Right lung (tissue), 5 donors: ENCODE results near the gene SMURF1. TPM values are rescaled to one million over a fixed set of nuclear protein-coding genes. Genes with fewer than 3 reads are reported as not detected.

ENCODE experiments used
- DNase-seq, 2 donors: peaks; one replicate each; pipeline ENCODE4 v3.0.0-alpha.2; 2013
- polyA plus RNA-seq, 5 donors: library from polyadenylated mRNA; unstranded; fragments of 120-200 nt; gene quantifications; one replicate each; pipeline versions ENCODE4 v1.2.1 to v1.2.3, GENCODE V29; 2013; ENCODE audit warnings: inconsistent platforms in 1 of 5, low replicate concordance in 1 of 5; ENCODE audit not compliant: insufficient read length in 5 of 5, insufficient read depth in 1 of 5

Gene SMURF1
- polyA plus RNA-seq, 5 donors, result 14.5 to 19.1 (median 16.1) TPM

DNA sequence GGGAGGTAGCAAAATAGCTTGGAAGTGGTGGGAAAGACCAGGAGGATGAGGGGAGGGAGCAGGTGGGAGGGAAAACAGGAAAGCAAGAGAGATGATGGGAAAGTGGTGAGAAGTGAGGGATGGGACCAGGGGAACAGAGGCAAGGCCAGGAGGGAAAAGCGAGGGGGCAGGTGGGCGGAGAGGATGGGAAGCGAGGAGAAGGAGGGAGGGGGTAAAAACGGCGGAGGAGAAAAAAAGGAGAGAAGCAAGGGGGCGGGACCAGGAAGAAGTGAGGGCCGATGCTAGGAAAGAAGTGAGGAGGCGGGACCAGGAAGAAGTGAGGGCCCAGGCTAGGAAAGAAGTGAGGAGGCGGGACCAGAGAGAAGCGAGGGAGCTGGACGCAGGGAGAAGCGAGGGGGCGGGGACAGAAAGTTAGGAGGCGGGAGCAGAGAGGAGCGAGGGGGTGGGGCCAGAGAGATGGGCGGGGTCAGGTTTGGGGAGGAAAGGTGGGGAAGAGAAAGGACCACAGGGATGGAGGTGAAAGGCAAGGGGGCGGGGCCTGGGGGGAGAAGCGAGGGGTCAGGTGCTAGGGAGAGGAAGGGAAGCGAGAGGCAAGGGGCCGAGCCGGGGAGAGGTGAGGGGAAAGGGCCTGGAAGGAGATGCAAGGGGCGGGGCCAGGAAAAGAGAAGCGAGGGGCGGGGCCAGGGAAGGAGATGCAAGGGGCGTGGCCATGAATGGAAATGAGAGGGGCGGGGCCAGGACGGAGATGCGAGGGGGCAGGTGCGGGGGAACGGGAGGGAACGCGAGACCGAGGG lies 984 bp downstream of the SMURF1 start:
- peak; percentile 73 to 74 for DNase-seq

DNA sequence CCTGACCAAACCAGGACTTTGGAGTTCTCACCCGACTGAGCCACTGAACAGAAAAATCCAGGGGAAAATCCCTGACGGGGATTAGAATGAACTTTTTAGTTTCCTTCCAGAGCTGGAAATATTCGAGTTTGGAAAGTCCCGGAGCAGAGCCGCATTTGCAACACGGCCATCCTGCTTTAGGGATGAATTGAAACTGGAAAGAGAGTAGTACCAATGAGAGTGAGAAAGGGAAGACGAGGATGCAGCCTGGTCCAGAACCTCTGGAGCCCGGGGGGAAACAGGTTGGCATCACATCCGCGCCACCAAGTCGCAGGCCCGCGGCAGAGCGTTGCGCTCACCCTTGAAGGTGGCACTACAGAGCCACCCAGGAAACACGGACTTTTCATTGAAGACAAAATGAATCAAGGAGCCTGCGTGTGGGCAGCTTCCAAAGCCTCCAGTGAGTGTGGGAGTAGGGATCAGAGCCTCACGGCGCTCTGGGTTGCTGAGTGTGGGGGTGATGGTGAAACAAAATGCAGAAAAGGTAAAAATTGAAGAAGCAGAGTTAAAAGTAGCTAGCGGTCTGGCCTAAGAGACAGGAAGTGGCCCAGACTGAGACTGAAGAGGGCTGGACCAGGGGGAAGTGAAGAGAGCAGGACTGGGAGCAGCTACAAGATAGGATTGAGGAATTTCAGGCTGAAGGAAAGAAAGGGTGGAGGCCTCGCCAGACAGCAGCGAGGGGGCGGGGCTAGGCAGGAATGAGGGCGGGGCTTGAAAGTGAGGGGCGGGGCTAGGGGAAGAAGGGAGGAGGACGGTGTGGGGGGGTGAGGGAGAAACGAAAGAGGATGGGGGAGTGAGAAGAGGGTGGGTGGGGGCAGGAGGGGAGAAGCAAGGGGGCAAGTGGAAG lies 1.8 kb downstream of the SMURF1 start:
- peak; percentile 43 to 60 for DNase-seq

DNA sequence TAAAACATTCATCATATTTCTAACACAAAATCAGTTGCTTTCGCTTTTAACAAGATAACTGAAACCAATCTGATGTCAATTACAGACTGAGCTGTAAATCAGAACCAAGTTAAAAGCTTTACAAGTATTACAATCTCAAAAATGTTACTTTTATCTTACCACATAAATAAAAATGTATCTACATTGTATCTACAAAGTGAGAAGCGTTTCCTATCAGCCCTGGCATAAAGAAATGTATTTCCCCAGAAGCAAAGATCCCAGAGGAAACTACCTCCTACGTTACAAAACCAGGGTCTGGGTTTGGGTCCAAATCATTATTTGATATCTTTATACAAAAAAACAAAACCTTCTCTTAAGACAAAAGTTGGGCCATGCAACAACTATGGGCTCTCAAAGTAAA lies 2.6 kb downstream of the SMURF1 start:
- no peak for DNase-seq

DNA sequence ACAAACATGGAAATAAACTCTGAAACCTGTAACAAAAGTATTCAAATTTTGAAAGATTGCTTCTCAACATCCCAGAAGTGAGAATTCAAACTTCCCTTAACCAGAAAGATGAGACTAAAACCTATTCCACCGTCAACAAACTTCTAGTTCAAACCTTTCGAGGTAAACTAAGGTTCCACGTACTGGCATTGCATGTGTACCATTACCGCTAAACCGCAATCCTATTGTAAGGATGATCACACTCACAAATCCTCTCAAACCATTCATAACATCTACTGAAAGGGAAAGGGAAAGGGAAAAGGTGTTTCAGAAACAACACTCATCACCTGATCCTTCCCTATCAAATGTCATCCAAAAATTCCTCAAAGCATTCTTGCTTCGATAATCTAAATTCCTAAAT lies 3.1 kb downstream of the SMURF1 start:
- DNase-seq, result no peak

DNA sequence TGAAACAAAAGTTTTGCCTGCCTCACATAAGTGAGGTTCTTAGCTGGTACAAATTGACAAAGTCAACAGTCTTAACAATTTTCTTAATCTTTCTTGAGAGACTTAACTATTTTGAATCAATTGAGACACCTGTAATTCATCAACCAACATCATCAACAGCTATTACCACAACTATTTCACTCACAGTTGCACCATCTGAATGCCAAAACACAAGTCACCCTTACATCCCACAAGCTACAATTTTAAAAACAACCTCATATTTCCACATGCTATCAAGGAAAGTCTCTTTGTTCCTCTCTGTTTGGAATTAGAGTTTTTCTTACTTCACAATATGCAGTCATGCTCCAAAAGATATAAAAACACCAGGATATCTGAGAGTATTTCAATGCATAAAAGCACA lies 4.9 kb downstream of the SMURF1 start:
- no peak for DNase-seq

DNA sequence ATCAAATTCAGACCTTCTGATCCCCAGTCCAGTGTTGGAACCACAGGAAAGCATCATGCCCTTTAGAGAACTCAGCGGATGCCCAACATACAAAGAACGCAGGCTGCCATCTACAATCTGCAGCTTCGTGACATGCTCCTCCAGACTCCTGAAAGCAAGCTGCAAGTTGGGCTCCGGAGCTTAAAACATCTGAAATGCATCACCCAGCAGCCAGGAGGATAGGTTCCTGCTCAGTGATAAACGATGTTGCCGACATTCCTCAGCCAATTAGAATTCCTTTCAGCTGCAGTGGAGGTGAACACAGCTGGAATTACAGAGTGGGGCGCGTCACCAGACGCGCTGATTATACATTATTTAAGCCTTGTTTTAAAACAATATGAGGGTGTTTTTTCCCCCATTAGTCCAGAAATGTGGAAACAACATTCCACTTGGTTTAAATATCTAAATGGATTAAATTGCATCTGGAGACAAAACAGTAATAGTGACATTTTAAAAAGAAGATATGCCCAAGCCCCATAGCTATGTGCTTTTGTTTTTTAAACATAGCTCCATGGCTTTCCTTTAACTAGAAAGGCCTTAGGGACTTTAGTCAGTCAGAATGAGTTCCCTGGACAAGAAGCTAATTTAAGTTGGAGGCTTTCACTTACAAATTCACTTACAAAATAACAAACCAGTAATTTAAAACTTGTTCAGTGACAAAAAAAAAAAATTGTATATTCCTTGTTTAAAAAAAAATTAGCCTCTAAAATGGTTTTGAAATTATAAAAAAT lies 6.3 kb downstream of the SMURF1 start:
- peak in 1 of 2 donors; percentile 26 for DNase-seq

DNA sequence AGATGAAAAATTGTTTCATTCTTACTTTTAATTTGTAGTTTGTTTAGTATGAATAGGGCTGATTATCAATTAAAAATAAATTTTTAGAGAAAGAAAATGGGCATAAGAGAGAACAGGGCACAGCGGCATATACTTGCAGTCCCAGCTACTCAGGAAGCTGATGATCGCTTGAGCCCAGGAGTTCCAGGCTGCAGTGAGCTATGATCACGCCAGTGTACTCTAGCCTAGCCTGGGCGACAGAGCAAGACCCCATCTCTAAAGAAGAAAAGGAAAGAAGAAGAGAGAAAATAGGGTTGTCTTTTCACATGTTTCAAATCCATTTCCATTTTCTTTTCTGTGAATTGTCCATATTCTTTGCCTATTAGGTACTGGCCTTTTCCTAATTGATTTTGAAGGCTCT lies 8.0 kb downstream of the SMURF1 start:
- DNase-seq, result no peak

DNA sequence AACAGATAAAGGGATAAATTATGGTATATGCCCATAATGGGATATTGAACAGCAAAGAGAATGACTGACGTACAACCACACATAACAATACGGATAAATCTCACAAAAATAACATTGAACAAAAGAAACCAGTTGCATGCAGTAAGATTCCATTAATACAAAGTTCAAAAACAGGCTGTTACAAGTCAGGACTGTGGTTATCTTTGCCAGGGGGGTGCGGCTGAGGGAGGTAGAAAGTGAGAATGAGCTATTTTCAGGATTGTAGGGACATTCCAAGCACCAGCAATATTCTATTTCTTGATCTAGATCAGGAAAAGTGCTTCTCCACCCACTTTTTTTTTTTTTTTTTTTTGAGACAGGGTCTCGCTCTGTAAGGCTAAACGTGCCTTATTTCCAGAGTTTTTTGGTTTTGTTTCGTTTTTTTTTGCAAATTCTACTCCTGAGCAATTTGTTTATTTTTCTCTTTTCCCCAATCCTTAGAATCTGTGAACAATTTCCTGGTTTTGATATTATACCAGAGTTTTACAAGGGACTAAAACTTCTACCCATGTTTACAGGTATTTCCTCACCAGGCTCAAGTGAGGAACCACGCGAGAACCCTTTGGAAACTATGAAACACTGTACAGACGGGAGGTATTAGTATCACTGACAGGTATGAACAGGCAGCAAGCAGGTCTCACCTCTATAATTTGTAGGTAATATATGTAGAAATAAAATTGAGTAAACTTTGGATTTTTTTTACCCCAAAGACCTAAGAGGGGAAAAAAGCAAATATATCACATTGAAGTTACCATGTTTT lies 9.9 kb downstream of the SMURF1 start:
- DNase-seq, result no peak

DNA sequence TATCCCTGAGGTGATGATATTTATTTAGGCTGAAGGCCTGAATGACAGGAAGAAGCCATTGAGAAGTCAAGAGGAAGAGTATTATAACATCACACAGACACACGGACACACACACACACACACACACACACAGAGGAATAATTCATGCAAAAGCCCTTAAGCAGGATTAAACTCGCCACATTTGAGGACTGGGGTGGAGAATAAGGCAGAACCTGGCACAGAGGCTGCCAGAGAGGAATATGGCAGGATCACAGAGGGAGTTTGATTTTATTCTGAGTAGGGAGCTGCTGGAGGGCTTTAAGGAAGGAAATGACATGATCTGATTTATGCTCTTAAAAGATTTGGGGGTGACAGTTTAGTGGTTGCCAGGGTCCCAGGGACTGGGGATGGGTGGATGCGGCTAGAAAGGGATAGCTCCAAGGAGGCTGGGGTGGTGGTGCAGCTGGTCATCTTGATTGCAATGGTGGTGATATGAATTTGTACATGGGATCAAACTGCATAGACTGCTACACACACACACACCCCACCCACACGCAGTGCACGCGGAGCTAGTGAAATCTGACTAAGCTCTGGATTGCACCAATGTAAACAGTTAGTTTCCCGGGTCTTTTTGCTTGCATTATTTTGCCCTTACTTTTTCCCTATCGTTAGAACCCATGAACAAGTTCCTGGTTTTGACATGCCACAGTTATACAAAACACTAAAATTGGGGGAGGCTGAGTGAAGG lies 11.2 kb downstream of the SMURF1 start:
- DNase-seq, result no peak

DNA sequence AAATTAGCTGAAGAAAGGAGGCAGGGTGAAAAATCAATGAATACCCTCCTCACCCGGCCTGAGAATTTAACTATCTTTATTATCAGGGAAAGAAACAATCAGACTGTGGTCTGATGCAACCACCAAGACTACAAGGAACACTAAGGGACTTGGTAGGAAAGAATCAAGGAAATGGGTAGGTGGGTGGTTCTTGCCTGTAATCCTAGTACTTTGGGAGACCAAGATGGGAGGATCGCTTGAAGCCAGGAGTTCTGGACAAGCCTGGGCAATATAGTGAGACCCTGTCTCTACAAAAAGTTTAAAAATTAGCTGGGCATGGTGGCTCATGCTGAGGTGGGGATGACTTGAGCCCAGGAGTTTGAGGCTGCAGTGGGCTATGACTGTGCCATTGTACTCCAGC lies 12.6 kb downstream of the SMURF1 start:
- DNase-seq, result no peak

DNA sequence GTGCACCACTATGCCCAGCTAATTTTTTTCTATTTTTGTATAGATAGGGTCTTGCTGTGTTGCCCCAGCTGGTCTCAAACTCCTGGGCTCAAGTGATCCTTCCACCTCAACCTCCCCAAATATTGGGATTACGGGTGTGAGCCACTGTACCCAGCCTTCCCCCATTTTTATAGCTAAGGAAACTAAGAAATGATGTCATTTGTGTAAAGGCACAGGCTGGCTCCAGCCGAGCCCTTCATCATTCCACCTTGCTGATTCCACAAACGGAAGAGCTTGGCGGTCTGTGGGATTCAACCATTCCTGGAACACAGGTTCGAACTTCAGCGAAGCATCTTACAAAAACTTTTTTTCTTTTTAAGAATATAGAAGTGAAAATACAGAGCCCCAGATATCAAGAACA lies 14.4 kb downstream of the SMURF1 start:
- no peak for DNase-seq

DNA sequence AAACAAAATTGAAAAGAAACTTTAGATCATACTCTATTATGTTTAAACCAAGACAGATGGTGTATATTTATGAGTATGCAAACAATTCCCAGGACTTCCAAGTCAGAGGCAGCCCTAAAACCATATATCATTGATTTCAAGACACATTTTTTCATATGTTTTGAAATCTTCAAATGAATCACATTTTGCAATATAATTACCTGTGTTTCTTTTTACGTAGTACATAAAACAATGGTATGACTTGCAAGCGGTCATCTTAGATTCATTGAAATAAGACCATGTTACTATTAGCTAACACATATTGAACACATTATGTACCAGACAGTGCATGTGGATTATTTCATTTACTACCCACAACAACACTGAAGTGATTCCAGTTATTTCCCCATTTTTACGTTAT lies 14.9 kb downstream of the SMURF1 start:
- no peak for DNase-seq

DNA sequence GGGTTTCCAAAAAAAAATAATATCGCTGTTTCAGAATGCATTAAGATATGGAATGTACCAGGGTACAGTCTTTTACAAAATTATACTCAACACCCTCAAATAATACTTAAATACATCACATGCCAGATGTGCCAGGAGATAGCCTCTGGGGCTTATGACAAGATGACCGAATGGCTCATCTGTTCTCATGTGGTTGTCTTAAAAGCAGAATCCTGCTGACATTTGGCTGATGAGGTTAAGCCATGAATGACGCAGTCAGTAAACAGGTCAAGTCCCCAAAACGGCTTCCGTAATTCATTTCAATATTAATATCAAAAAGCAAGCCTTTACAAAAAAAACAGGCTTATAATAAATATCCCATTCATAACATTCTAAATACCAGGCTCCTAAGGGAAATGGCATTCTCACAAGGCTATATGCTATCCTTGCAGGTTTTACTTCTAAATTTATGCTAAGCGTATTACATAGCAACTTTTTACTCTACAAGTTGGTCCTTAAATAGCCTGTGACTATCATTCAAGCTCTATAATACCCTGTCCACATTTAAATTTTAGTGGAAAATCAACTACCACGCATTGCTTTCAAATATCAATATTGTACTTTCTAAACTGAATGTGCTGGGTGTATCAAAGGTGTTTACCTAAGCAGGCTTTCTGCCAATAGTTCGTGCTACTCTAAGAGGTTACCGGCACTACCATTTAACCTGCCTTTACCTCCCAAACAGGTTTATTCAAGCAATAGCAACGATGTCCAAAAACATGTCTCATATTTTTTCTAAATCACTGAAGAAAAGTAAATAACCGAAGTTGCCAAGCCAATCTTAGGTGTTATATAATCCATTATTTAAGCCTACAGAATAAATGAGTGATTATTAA lies 15.6 kb downstream of the SMURF1 start:
- peak; percentile 35 to 38 for DNase-seq

DNA sequence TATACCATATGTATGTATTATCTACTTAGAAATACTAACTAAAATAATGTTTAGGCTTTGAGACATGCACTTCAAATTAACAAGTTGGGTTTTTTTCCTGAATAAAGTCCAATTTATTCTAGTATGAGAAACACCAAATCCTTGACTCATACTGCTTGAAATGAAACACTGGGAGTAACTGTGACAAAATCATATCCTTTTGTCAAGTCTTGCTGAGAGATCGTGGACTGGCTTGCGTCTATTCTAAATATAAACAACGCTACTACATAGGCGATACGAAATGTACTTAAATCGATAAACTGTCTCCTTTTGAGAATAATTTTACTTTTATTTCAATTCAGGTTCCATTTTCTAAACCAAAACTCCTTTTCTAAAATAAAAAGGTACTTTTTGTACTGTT lies 16.3 kb downstream of the SMURF1 start:
- no peak for DNase-seq

DNA sequence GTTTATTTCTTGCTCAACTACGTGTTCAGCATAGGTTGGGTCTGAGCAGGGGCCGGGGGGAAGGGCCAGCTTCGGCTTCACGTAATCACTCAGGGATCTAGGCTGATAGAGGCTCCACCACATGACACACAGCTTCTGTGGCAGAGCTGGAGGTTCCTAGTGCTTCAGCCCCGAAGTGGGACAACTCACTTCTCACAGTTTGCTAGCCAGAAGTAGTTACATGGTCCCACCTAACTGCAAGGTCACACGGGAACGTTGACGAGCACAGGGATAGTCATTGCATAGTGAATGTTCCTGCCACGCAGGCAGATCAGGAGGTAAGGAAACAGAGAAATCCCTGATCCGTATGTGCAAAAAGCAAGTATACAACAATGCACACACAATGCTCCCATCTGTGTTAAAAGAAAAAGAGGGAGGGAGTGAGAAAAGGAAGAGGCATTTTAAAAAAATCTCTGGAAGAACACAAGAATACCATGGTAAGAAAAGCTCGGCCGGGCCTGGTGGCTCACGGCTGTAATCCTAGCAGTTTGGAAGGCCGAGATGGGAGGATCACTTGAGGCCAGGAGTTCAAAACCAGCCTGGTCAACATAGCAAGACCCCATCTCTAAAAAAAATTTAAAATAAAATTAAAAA lies 16.9 kb downstream of the SMURF1 start:
- no peak for DNase-seq

DNA sequence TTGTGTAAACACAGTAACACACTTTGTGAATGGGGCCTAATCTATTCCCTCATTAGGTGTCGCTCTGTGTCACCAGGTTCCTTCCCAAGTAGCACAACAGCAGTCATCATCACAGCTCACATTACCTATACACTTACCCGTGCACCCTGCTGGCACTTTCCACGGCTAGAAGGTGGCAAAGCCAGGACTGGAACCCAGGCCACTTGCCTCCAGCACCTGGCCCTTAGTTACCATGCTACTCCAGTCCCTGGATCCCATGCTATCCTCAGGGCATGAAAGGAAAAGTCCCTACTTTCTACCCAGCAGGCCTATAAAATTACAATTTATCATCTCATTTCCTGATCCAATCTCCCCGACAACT lies 18.4 kb downstream of the SMURF1 start:
- no peak for DNase-seq

DNA sequence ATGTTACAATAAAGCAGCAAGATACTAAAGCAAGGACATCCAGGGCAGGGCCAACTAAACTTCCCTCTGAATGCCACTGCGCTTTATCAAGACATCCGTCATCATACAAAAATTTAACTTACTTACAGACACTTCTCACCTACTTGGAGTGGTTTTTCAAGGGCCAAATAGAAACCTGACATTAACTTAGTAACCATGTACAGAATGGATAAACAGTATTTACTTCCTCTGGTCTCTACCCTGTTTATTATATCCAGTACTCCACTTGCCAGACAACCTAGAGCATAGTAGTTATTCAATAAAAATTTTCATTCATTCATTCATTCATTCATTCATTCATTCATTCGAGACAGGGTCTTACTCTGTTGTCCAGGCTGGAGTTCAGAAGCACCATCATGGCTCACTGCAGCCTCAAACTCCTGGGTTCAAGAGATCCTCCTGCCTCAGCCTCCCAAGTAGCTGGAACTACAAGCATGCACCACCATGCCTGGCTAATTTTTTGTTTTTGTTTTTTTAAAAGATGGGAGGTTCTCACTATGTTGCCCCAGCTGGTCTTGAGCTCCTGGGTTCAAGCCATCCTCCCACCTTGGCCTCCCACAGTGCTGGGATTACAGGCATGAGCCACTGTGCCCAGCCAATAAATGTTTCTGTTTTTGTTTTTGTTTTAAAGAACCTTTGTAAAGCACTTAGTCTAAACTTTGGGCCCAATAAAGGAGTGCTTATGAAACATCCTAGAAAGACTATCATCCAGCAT lies 19.0 kb downstream of the SMURF1 start:
- no peak for DNase-seq

DNA sequence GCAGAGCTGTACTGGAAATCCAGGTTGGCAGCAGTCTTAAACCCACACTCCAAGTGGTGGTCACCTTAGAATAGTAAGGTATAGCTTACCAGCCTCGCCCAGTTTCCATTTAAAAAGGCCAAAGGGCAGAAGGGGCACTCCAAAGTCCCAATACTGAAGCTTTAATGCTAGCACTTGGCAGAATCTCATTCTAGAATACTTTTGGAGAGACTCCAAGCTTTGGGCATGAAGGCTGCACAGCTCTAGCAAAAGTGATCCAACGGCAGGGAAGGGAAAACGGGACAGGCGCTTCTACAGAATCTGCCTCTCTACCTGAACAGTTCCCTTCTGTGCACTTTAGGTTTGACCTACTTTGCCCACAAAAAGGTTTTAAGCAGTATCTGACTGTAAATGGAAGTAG lies 19.7 kb downstream of the SMURF1 start:
- DNase-seq, result no peak
